Erythroblast (primary cell): ENCODE measurements around the gene TTL.
"Not testable (repeated sequence)": the region's sequence is repeated elsewhere in the genome, so short reads cannot be mapped to it uniquely, and the experiment has no call there.

Experiments
- GATA1 ChIP-seq: IDR thresholded peaks from 2 replicates; pipeline ENCODE4 v1.6.1; 2011; ENCODE audit warnings: low read depth, mild to moderate bottlenecking, control low read depth, low read length, moderate library complexity
- POLR2A ChIP-seq: IDR thresholded peaks from 2 replicates; pipeline ENCODE4 v1.6.1; 2011; ENCODE audit warnings: mild to moderate bottlenecking, low read length

GRCh38 chr2:112432390-112432734 is 49.6 kb upstream of the TTL start:
- not testable (repeated sequence) for TF ChIP-seq POLR2A, GATA1
